Loucy (cell line): ENCODE data around the gene SEMA6D.

Experiments used
- CTCF ChIP-seq: fragments of 200-600 bp; sonication (generic); conservative IDR thresholded peaks from 2 replicates; pipeline ENCODE4 v1.5.1; 2014; ENCODE audit warnings: mild to moderate bottlenecking, antibody characterized with exemption, low read length
- EZH2phosphoT487 ChIP-seq: fragments of 200-600 bp; IDR thresholded peaks from 2 replicates; pipeline ENCODE4 v1.6.1; 2018; ENCODE audit warnings: antibody characterized with exemption, mild to moderate bottlenecking, moderate library complexity, borderline replicate concordance

GRCh38 chr15:47716516-47716915 is 789 bp upstream of the SEMA6D start:
- no peak for TF ChIP-seq CTCF
- no peak for TF ChIP-seq EZH2phosphoT487
